Neural cell (in vitro differentiated cells): Measurements from ENCODE around the gene CUBN. TPM values are rescaled to one million over a fixed set of nuclear protein-coding genes. Genes with fewer than 3 reads are reported as not detected.

Experiments used
- H2AFZ ChIP-seq: fragments of 200-600, 300-800 bp; sonication (generic), shearing (Covaris generic); 2 replicates; pipeline ENCODE4 v1.6.0; 2014; ENCODE audit warnings: low read depth, mild to moderate bottlenecking, antibody characterized with exemption, low read length, moderate library complexity
- H3F3A ChIP-seq: fragments of 200-600 bp; shearing (Covaris generic); 2 replicates; pipeline ENCODE4 v1.6.1; 2016; ENCODE audit warnings: mild to moderate bottlenecking, moderate library complexity, mixed read lengths, antibody characterized with exemption, low read length; ENCODE audit not compliant: insufficient read depth, poor library complexity, severe bottlenecking
- H3K27ac ChIP-seq: fragments of 200-600, 300-800 bp; sonication (generic), shearing (Covaris generic); 2 replicates; pipeline ENCODE4 v1.5.1; 2014; ENCODE audit warnings: mild to moderate bottlenecking, low read length, moderate library complexity
- H3K27me3 ChIP-seq: fragments of 300-800, 200-600 bp; sonication (generic), shearing (Covaris generic); 2 replicates; pipeline ENCODE4 v1.6.0; 2014; ENCODE audit warnings: mild to moderate bottlenecking, low read depth, low read length, moderate library complexity; ENCODE audit not compliant: insufficient read depth
- H3K36me3 ChIP-seq: fragments of 300-800, 200-600 bp; sonication (generic), shearing (Covaris generic); 2 replicates; pipeline ENCODE4 v1.5.1; 2014; ENCODE audit warnings: mild to moderate bottlenecking, antibody characterized with exemption, low read length, moderate library complexity; ENCODE audit not compliant: insufficient read depth
- H3K4me2 ChIP-seq: fragments of 300-800, 200-600 bp; sonication (generic), shearing (Covaris generic); 2 replicates; pipeline ENCODE4 v1.6.0; 2014; ENCODE audit warnings: mild to moderate bottlenecking, low read length
- H3K4me3 ChIP-seq: fragments of 300-800, 200-600 bp; sonication (generic), shearing (Covaris generic); 2 replicates; pipeline ENCODE4 v1.5.1; 2014; ENCODE audit warnings: mild to moderate bottlenecking, low read length, moderate library complexity
- H3K79me2 ChIP-seq: fragments of 200-600 bp; shearing (Covaris generic); replicated peaks from 2 replicates; pipeline ENCODE4 v1.6.0; 2014; ENCODE audit warnings: mild to moderate bottlenecking, low read length, moderate library complexity; ENCODE audit not compliant: insufficient read depth
- H3K9ac ChIP-seq: fragments of 300-800, 200-600 bp; sonication (generic), shearing (Covaris generic); 2 replicates; pipeline ENCODE4 v1.6.1; 2016; ENCODE audit warnings: mild to moderate bottlenecking, low read length, mixed read lengths
- H3K9me2 ChIP-seq: fragments of 200-600 bp; shearing (Covaris generic); 2 replicates; pipeline ENCODE4 v1.6.1; 2016; ENCODE audit warnings: mild to moderate bottlenecking, low read length, mixed read lengths; ENCODE audit not compliant: insufficient read depth
- H3K9me3 ChIP-seq: fragments of 200-600, 300-800 bp; sonication (generic), shearing (Covaris generic); 2 replicates; pipeline ENCODE4 v1.6.1; 2016; ENCODE audit warnings: mild to moderate bottlenecking, mixed run types, low read length, moderate library complexity, mixed read lengths
- H4K20me1 ChIP-seq: fragments of 200-600 bp; shearing (Covaris generic); 2 replicates; pipeline ENCODE4 v1.6.1; 2016; ENCODE audit warnings: mild to moderate bottlenecking, mixed run types; ENCODE audit not compliant: insufficient read depth
- CTCF ChIP-seq: fragments of 450-650 bp; IDR thresholded peaks from 2 replicates; pipeline ENCODE4 v1.5.1; 2014; ENCODE audit warnings: antibody characterized with exemption, mild to moderate bottlenecking, moderate library complexity; ENCODE audit not compliant: poor library complexity, severe bottlenecking
- EP300 ChIP-seq: fragments of 450-650 bp; conservative IDR thresholded peaks from 2 replicates; pipeline ENCODE4 v1.6.1; 2014; ENCODE audit warnings: antibody characterized with exemption, mild to moderate bottlenecking, moderate library complexity; ENCODE audit not compliant: poor library complexity, severe bottlenecking
- EZH2 ChIP-seq: fragments of 200-600, 300-800 bp; shearing (Covaris generic), sonication (generic); IDR thresholded peaks from 2 replicates; pipeline ENCODE4 v1.6.1; 2014; ENCODE audit warnings: antibody characterized with exemption, low read length, borderline replicate concordance, mild to moderate bottlenecking; ENCODE audit not compliant: insufficient read depth, poor library complexity, severe bottlenecking
- MXI1 ChIP-seq: fragments of 450-650 bp; conservative IDR thresholded peaks from 2 replicates; pipeline ENCODE4 v1.6.1; 2014; ENCODE audit warnings: antibody characterized with exemption, mild to moderate bottlenecking; ENCODE audit not compliant: poor library complexity, severe bottlenecking
- POLR2AphosphoS5 ChIP-seq: IDR thresholded peaks from 2 replicates; pipeline ENCODE4 v1.6.1; 2012
- RAD21 ChIP-seq: fragments of 450-650 bp; conservative IDR thresholded peaks from 2 replicates; pipeline ENCODE4 v1.6.1; 2014; ENCODE audit warnings: antibody characterized with exemption, mild to moderate bottlenecking, moderate library complexity
- REST ChIP-seq: IDR thresholded peaks from 2 replicates; pipeline ENCODE4 v1.6.1; 2012; ENCODE audit warnings: borderline replicate concordance
- SMC3 ChIP-seq: fragments of 450-650 bp; conservative IDR thresholded peaks from 2 replicates; pipeline ENCODE4 v1.6.1; 2014; ENCODE audit warnings: antibody characterized with exemption, mild to moderate bottlenecking, moderate library complexity; ENCODE audit not compliant: poor library complexity
- TAF1 ChIP-seq: IDR thresholded peaks from 2 replicates; pipeline ENCODE4 v1.6.1; 2012; ENCODE audit warnings: low read depth
- polyA plus RNA-seq: library from polyadenylated mRNA; depleted of rRNA; stranded (reverse); fragments of >200 nt; gene quantifications from 2 replicates; pipeline ENCODE4 v1.2.3, GENCODE V29; 2014

The CUBN gene
- polyA plus RNA-seq, 1 donor from 2014 or later = 7.1 TPM

DNA sequence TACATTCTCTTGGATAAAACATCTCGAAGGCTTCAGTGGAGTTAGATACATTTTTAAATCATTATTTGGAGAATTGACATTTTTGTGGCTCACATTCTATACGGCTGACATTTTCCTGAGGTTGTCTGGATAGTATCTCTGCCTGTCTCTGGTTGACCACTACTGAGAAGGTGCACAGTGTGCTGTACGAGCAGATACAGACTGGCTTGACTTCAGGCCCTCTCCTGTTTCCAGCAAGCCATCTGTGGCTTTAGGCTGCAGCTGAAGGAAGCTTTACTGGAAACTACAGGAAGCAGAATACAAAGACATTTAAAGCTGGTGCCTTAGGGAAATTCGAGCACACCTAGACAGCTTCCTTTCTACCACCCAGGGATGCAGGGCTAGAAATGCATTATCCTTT, 273.0 kb downstream of the CUBN start:
- H3F3A ChIP-seq = no peaks in the 10 kb centered on the region

DNA sequence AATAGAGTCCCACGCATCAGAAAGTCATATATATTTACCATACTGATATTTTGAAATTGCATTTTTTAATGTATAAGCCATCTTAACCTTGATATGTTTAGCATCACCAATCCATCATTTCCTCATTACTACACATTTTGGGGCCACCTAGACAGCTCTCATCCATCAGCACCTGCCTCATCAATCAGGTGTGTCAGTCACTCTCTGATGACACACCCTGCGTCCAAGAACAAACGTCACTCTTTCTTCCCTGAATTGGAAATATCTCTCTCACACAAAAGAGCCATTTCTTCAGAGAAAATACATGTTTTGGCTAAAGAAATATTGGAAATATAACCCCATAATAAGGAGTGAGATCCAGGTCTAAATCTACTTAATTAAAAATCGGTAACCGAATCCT, 273.5 kb downstream of the CUBN start:
- Histone ChIP-seq H3K27ac (no peak overlapping the region), H3K9ac (no peak overlapping the region), H3F3A (no peaks in the 10 kb centered on the region), H2AFZ (no peak overlapping the region), H4K20me1 (no peaks in the 10 kb centered on the region), H3K27me3 (no peaks in the 10 kb centered on the region), H3K4me2 (no peak overlapping the region), H3K36me3 (no peaks in the 10 kb centered on the region), H3K9me3 (no peaks in the 10 kb centered on the region), H3K79me2 (no peaks in the 10 kb centered on the region), H3K9me2 (no peaks in the 10 kb centered on the region), H3K4me3 (no peak overlapping the region)
- TF ChIP-seq MXI1 (no peak), CTCF (no peak), SMC3 (no peak), TAF1 (no peak), POLR2AphosphoS5 (no peak), RAD21 (no peak), REST (no peak)

More for the DNA sequence above, 273.0 kb downstream of the CUBN start:
- Histone ChIP-seq H3K9me2 (no peaks in the 10 kb centered on the region), H3K36me3 (no peaks in the 10 kb centered on the region), H3K4me3 (no peak overlapping the region), H3K9ac (no peak overlapping the region), H3K79me2 (no peaks in the 10 kb centered on the region), H2AFZ (no peak overlapping the region), H3K27ac (no peak overlapping the region), H3K4me2 (no peak overlapping the region), H4K20me1 (no peaks in the 10 kb centered on the region), H3K27me3 (no peaks in the 10 kb centered on the region), H3K9me3 (no peaks in the 10 kb centered on the region)
- TF ChIP-seq CTCF (no peak), EZH2 (no peak), REST (no peak), TAF1 (no peak), RAD21 (no peak), POLR2AphosphoS5 (no peak), MXI1 (no peak), EP300 (no peak), SMC3 (no peak)
